CD4-positive, alpha-beta T cell treated with Interleukin-15 for 4 hours (primary cell): ENCODE measurements around the gene SLC4A1AP.

Experiments used
- DNase-seq: peaks from one replicate; pipeline ENCODE4 v3.0.0-alpha.2; 2020; ENCODE audit warnings: low spot score

Gene SLC4A1AP

GRCh38 chr2:27742571-27742970 lies 78.9 kb downstream of the SLC4A1AP start:
- no peak for DNase-seq
